ENCODE data around the gene SWT1. TPM values are rescaled to one million over a fixed set of nuclear protein-coding genes. Genes with fewer than 3 reads are reported as not detected.

SWT1 gene
- total and polyA plus RNA-seq, 9 of the 15 experiments (the other 6 are each of a cell fraction or from before 2014, with no cell fraction given), result 1.5 to 3.4 (median 2.3) TPM

DNA sequence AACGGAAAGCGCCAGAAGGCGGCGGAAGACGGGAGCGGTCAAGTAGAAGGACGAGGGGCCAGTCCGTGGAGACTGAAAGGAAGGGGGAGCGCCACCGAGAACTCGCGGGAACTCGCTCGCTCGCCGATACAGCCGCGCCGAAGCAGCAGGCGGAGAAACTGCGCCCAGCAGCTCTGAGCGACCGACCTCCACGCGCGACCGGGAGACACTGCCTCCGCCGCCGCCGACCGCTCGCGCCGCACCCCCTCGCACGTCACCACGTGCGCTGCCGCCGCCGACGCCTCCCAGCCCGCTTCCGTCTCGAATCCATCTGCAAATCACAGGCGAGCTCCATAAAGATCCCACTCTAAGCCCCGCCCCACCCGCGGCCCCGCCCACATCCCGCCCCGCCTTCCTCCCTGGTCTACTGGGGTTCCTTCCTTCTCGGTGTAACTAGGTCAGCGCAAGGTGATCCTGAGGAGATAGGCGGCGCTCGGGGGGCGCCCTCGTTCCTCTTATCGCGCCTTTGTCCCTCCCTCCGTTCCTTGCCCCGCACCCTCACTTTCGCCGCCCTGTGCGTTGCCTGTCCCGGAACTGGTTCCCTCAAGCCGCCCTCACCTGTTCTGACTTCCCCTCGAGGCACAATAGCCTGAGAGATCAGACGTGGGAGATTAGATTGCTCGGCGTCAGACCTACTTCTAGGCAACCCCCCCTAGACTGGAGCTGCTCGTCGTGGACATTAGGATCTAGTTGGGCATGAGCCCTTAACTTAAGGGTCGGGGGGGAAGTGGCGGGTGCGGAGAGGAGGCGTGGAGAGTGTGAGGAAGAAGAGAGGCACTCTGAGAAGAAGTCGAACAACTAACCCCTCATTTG lies 160.3 kb downstream of the SWT1 start, which contains the start of gene IVNS1ABP (continued):
- no peak for TF ChIP-seq HEY1 (CRISPR knock-in tag; IDR thresholded peaks at IDR 0.05; ENCODE audit: borderline replicate concordance)
- peak; percentile 55; the same call in 1 of the 2 replicates for TF ChIP-seq GTF2F1 (IDR thresholded peaks at IDR 0.05; ENCODE audit: low read depth, low read length)
- TF ChIP-seq TEAD1 (CRISPR knock-in tag; IDR thresholded peaks at IDR 0.05), result peak in 1 of 2 experiments; percentile 82; a peak in 1 of 4 replicates
- TF ChIP-seq ZSCAN32 (CRISPR knock-in tag; IDR thresholded peaks at IDR 0.05), result 0 out of 2 replicates have a peak, but pooled peaks have one; percentile 5
- TF ChIP-seq, protein P1, sequence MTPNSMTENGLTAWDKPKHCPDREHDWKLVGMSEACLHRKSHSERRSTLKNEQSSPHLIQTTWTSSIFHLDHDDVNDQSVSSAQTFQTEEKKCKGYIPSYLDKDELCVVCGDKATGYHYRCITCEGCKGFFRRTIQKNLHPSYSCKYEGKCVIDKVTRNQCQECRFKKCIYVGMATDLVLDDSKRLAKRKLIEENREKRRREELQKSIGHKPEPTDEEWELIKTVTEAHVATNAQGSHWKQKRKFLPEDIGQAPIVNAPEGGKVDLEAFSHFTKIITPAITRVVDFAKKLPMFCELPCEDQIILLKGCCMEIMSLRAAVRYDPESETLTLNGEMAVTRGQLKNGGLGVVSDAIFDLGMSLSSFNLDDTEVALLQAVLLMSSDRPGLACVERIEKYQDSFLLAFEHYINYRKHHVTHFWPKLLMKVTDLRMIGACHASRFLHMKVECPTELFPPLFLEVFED (CRISPR knock-in tag; conservative IDR thresholded peaks at IDR 0.05), result no peak
- peak; percentile 91 for TF ChIP-seq CCNT2 (IDR thresholded peaks at IDR 0.05; ENCODE audit: borderline replicate concordance, extremely low read depth, insufficient read length, low read depth, low read length)
- TF ChIP-seq, protein P2, sequence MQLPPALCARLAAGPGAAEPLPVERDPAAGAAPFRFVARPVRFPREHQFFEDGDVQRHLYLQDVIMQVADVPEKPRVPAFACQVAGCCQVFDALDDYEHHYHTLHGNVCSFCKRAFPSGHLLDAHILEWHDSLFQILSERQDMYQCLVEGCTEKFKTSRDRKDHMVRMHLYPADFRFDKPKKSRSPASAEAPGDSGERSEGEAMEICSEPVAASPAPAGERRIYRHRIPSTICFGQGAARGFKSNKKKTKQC (CRISPR knock-in tag; IDR thresholded peaks at IDR 0.05), result peak; percentile 86
- TF ChIP-seq, protein P3, sequence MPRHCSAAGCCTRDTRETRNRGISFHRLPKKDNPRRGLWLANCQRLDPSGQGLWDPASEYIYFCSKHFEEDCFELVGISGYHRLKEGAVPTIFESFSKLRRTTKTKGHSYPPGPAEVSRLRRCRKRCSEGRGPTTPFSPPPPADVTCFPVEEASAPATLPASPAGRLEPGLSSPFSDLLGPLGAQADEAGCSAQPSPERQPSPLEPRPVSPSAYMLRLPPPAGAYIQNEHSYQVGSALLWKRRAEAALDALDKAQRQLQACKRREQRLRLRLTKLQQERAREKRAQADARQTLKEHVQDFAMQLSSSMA (CRISPR knock-in tag; IDR thresholded peaks at IDR 0.05), result 0 out of 2 replicates have a peak, but pooled peaks have one; percentile 48
- TF ChIP-seq, protein P4, sequence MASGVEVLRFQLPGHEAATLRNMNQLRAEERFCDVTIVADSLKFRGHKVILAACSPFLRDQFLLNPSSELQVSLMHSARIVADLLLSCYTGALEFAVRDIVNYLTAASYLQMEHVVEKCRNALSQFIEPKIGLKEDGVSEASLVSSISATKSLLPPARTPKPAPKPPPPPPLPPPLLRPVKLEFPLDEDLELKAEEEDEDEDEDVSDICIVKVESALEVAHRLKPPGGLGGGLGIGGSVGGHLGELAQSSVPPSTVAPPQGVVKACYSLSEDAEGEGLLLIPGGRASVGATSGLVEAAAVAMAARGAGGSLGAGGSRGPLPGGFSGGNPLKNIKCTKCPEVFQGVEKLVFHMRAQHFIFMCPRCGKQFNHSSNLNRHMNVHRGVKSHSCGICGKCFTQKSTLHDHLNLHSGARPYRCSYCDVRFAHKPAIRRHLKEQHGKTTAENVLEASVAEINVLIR (CRISPR knock-in tag; IDR thresholded peaks at IDR 0.05), result 0 out of 2 replicates have a peak, but pooled peaks have one; percentile 56
- TF ChIP-seq PHF8 (IDR thresholded peaks at IDR 0.05; ENCODE audit: borderline replicate concordance, low read length), result peak; percentile 75; the same call in 1 of the 2 replicates
- peak; percentile 69 for TF ChIP-seq NCOR1 (IDR thresholded peaks at IDR 0.05)
- peak; percentile 92 for TF ChIP-seq CREM (IDR thresholded peaks at IDR 0.05; ENCODE audit: low read depth)
- peak; percentile 16; the same call in 1 of the 2 replicates for TF ChIP-seq ZNF239 (CRISPR knock-in tag; IDR thresholded peaks at IDR 0.05)
- TF ChIP-seq SMARCA5 (IDR thresholded peaks at IDR 0.05), result peak; percentile 34; the same call in 1 of the 2 replicates
- TF ChIP-seq ZNF263 (CRISPR knock-in tag; IDR thresholded peaks at IDR 0.05; ENCODE audit: borderline replicate concordance), result 0 out of 2 replicates have a peak, but pooled peaks have one; percentile 19
- TF ChIP-seq ZNF431 (CRISPR knock-in tag; IDR thresholded peaks at IDR 0.05), result no peak
- no peak for TF ChIP-seq ZNF696 (CRISPR knock-in tag; conservative IDR thresholded peaks at IDR 0.05)
- peak; percentile 50 for TF ChIP-seq HCFC1 (IDR thresholded peaks at IDR 0.05; ENCODE audit: low read depth, low read length)
- no peak for TF ChIP-seq FOXJ3 (CRISPR knock-in tag; IDR thresholded peaks at IDR 0.05)
- TF ChIP-seq, protein P5, sequence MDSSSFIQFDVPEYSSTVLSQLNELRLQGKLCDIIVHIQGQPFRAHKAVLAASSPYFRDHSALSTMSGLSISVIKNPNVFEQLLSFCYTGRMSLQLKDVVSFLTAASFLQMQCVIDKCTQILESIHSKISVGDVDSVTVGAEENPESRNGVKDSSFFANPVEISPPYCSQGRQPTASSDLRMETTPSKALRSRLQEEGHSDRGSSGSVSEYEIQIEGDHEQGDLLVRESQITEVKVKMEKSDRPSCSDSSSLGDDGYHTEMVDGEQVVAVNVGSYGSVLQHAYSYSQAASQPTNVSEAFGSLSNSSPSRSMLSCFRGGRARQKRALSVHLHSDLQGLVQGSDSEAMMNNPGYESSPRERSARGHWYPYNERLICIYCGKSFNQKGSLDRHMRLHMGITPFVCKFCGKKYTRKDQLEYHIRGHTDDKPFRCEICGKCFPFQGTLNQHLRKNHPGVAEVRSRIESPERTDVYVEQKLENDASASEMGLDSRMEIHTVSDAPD (CRISPR knock-in tag; IDR thresholded peaks at IDR 0.05), result no peak
- 0 out of 2 replicates have a peak, but pooled peaks have one; percentile 12 for TF ChIP-seq MCM2 (IDR thresholded peaks at IDR 0.05; ENCODE audit: low read depth)
- peak; percentile 71; the same call in 1 of the 2 replicates for TF ChIP-seq ZBTB1 (CRISPR knock-in tag; IDR thresholded peaks at IDR 0.05; ENCODE audit: borderline replicate concordance, low read depth)
- peak; percentile 88; the same call in 1 of the 2 replicates for TF ChIP-seq LCOR (CRISPR knock-in tag; IDR thresholded peaks at IDR 0.05)
